Endothelial cell of umbilical vein (primary cell): Measurements from ENCODE around the gene POM121C.
"Not testable (repeated sequence)": the region's sequence is repeated elsewhere in the genome, so short reads cannot be mapped to it uniquely, and the experiment has no call there.

Source experiments
- EZH2 ChIP-seq: IDR thresholded peaks from 2 replicates; pipeline ENCODE4 v1.6.1; 2012; ENCODE audit warnings: borderline replicate concordance, low read depth, mild to moderate bottlenecking, moderate library complexity, low read length, inconsistent platforms; ENCODE audit not compliant: severe bottlenecking
- FOS ChIP-seq: IDR thresholded peaks from 2 replicates; pipeline ENCODE4 v1.6.1; 2011; ENCODE audit warnings: mild to moderate bottlenecking, low read length, moderate library complexity, borderline replicate concordance; ENCODE audit not compliant: insufficient read depth
- GATA2 ChIP-seq: IDR thresholded peaks from 2 replicates; pipeline ENCODE4 v1.7.0; 2011; ENCODE audit warnings: low read depth, mild to moderate bottlenecking, moderate library complexity, mixed read lengths, low read length; ENCODE audit not compliant: insufficient read length, insufficient read depth
- JUN ChIP-seq: IDR thresholded peaks from 2 replicates; pipeline ENCODE4 v1.6.1; 2011; ENCODE audit warnings: borderline replicate concordance, low read depth; ENCODE audit not compliant: insufficient read length, insufficient read depth
- MAX ChIP-seq: IDR thresholded peaks from 2 replicates; pipeline ENCODE4 v1.6.1; 2011; ENCODE audit not compliant: insufficient read depth, insufficient read length
- MYC ChIP-seq: IDR thresholded peaks from one replicate; pipeline ENCODE4 v1.6.1; 2011; ENCODE audit warnings: mild to moderate bottlenecking, low read depth, low read length
- POLR2A ChIP-seq: IDR thresholded peaks from 2 replicates; pipeline ENCODE4 v1.6.1; 2012; ENCODE audit warnings: low read depth, mild to moderate bottlenecking, control low read depth, low read length
- POLR2AphosphoS5 ChIP-seq: IDR thresholded peaks from 2 replicates; pipeline ENCODE4 v1.6.1; 2012; ENCODE audit warnings: low read depth, mild to moderate bottlenecking, control low read depth, low read length, moderate library complexity; ENCODE audit not compliant: insufficient read depth
- TF ChIP-seq, protein P1 (sequence below), 2 donors: IDR thresholded peaks; 1 replicate in 1 of 2; 2 replicates in 1 of 2; pipeline ENCODE4 v1.5.1; 2011; ENCODE audit warnings: low read length in 2 of 2, mild to moderate bottlenecking in 2 of 2, moderate library complexity in 2 of 2, control low read depth in 1 of 2, inconsistent platforms in 1 of 2, low read depth in 1 of 2; ENCODE audit not compliant: insufficient read depth in 1 of 2; ENCODE audit errors: extremely low read depth in 1 of 2

DNA sequence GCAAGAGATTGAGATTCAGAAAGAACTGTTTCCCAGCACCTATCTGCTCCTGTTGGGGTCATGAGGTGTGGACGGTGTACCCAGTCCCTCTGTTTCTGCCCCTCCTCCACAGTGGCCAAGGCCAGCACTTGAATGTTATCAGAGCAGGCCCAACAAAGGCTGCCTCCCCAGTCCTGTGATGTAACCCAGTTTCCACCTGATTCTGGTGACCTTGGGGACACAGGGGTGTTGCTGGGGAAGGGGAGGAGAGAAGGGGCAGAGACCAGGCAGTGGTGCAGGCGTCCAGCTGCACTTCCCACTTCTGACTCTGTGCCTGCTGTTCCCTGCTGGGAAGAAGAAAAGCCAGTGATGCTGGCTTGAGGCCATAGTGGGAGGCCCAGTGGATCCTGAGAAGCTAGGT is 88.2 kb downstream of the POM121C start:
- TF ChIP-seq, protein P1, sequence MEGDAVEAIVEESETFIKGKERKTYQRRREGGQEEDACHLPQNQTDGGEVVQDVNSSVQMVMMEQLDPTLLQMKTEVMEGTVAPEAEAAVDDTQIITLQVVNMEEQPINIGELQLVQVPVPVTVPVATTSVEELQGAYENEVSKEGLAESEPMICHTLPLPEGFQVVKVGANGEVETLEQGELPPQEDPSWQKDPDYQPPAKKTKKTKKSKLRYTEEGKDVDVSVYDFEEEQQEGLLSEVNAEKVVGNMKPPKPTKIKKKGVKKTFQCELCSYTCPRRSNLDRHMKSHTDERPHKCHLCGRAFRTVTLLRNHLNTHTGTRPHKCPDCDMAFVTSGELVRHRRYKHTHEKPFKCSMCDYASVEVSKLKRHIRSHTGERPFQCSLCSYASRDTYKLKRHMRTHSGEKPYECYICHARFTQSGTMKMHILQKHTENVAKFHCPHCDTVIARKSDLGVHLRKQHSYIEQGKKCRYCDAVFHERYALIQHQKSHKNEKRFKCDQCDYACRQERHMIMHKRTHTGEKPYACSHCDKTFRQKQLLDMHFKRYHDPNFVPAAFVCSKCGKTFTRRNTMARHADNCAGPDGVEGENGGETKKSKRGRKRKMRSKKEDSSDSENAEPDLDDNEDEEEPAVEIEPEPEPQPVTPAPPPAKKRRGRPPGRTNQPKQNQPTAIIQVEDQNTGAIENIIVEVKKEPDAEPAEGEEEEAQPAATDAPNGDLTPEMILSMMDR (IDR thresholded peaks at IDR 0.05; ENCODE audit: extremely low read depth in 1 of 2, insufficient read depth in 1 of 2, low read depth in 1 of 2, low read length in 2 of 2) = not testable (repeated sequence)
- TF ChIP-seq POLR2A, MYC, MAX, POLR2AphosphoS5, FOS, EZH2, JUN, GATA2: not testable (repeated sequence)
